H1 (cell line): ENCODE data around the gene AKR1C2. TPM values are rescaled to one million over a fixed set of nuclear protein-coding genes. Genes with fewer than 3 reads are reported as not detected.

Source experiments
- CTCF ChIA-PET: fragments of 300-600 bp; sonication (Branson Sonifier 250); formaldehyde crosslinking; loops from one replicate; lab custom pipeline; 2021; ENCODE audit not compliant: partially characterized antibody; lab: Charles Lee
- POLR2A ChIA-PET: fragments of 300-600 bp; sonication (Branson Sonifier 250); formaldehyde crosslinking; loops from one replicate; lab custom pipeline; 2021; ENCODE audit warnings: inconsistent platforms; ENCODE audit not compliant: partially characterized antibody; lab: Charles Lee
- DNase-seq, 2 experiments: peaks; one replicate each; pipeline versions ENCODE4 v3.0.0 to v3.0.0-alpha.2; 2010 to 2022; ENCODE audit warnings: low spot score in 2 of 2, low read depth in 1 of 2, mixed read lengths in 1 of 2
- FAIRE-seq: peaks from 2 replicates; lab custom pipeline; 2011; peaks lifted over from hg19 to GRCh38; lab: Jason Lieb, UNC
- H2AFZ ChIP-seq: 2 replicates; pipeline ENCODE4 v1.8.1; 2012; ENCODE audit warnings: low read length, inconsistent platforms
- H2AK5ac ChIP-seq: 2 replicates; pipeline ENCODE4 v1.6.1; 2013; ENCODE audit warnings: low read depth, low read length
- H2BK120ac ChIP-seq: replicated peaks from 2 replicates; pipeline ENCODE3; 2013; ENCODE audit warnings: low read depth, low read length, inconsistent platforms
- H2BK12ac ChIP-seq: 2 replicates; pipeline ENCODE4 v1.6.1; 2013; ENCODE audit warnings: low read depth, low read length
- H2BK15ac ChIP-seq: 2 replicates; pipeline ENCODE4 v1.6.1; 2013; ENCODE audit warnings: low read length
- H2BK20ac ChIP-seq: 2 replicates; pipeline ENCODE4 v1.6.1; 2013; ENCODE audit warnings: low read length
- H2BK5ac ChIP-seq: 2 replicates; pipeline ENCODE4 v1.6.1; 2013; ENCODE audit warnings: low read depth, low read length
- H3K14ac ChIP-seq: 2 replicates; pipeline ENCODE4 v1.6.1; 2013; ENCODE audit warnings: inconsistent platforms; ENCODE audit not compliant: insufficient read length
- H3K18ac ChIP-seq: 2 replicates; pipeline ENCODE4 v1.6.1; 2013; ENCODE audit warnings: low read length; ENCODE audit errors: extremely low read depth
- H3K23ac ChIP-seq: 2 replicates; pipeline ENCODE4 v1.6.1; 2013; ENCODE audit warnings: inconsistent platforms; ENCODE audit not compliant: insufficient read length
- H3K23me2 ChIP-seq: 2 replicates; pipeline ENCODE4 v1.6.1; 2013; ENCODE audit warnings: low read depth, low read length
- H3K27ac ChIP-seq: 2 replicates; pipeline ENCODE4 v1.6.1; 2011; ENCODE audit warnings: low read depth, low read length, inconsistent platforms
- H3K27me3 ChIP-seq, 4 experiments: replicated peaks in 1 of 4; 1 replicate in 1 of 4; 2 replicates in 3 of 4; pipeline versions ENCODE4 v1.6.1 to v1.8.1; 2011 to 2013; ENCODE audit warnings: low read length in 3 of 4, mild to moderate bottlenecking in 3 of 4, inconsistent platforms in 2 of 4, mixed read lengths in 2 of 4, moderate library complexity in 1 of 4; ENCODE audit not compliant: control insufficient read depth in 3 of 4, insufficient read depth in 3 of 4; ENCODE audit errors: extremely low read depth in 1 of 4
- H3K36me3 ChIP-seq, 4 experiments: 2 replicates each; pipeline versions ENCODE4 v1.6.1 to v1.8.1; 2011 to 2013; ENCODE audit warnings: mild to moderate bottlenecking in 4 of 4, low read length in 3 of 4, moderate library complexity in 2 of 4, control low read depth in 1 of 4, inconsistent platforms in 1 of 4; ENCODE audit not compliant: insufficient read depth in 4 of 4, control insufficient read depth in 2 of 4
- H3K4ac ChIP-seq: replicated peaks from 2 replicates; pipeline ENCODE3; 2013; ENCODE audit warnings: low read length, low read depth, mixed read lengths, inconsistent platforms; ENCODE audit not compliant: insufficient read length
- H3K4me1 ChIP-seq, 4 experiments: replicated peaks in 1 of 4; 1 replicate in 1 of 4; 2 replicates in 3 of 4; pipeline versions ENCODE4 v1.6.1 to v1.8.1; 2011 to 2013; ENCODE audit warnings: low read length in 3 of 4, inconsistent platforms in 2 of 4, mixed read lengths in 1 of 4; ENCODE audit not compliant: insufficient read depth in 4 of 4, control insufficient read depth in 3 of 4
- H3K4me2 ChIP-seq, 2 experiments: 2 replicates each; pipeline versions ENCODE4 v1.6.1 to v1.8.1; 2011 to 2013; ENCODE audit warnings: low read depth in 2 of 2, low read length in 2 of 2, control low read depth in 1 of 2, inconsistent platforms in 1 of 2, mild to moderate bottlenecking in 1 of 2; ENCODE audit not compliant: insufficient read depth in 1 of 2
- H3K4me3 ChIP-seq, 4 experiments: fragments of 200-600, 300-600 bp in 1 of 4; sonication (generic), shearing (Covaris generic), sonication (Bioruptor Twin) in 1 of 4; 2 replicates each; pipeline versions ENCODE4 v1.5.1 to v1.8.1; 2011 to 2016; ENCODE audit warnings: low read length in 4 of 4, low read depth in 3 of 4, control low read depth in 2 of 4, inconsistent platforms in 2 of 4, mild to moderate bottlenecking in 2 of 4, mixed read lengths in 1 of 4, moderate library complexity in 1 of 4; ENCODE audit not compliant: insufficient read depth in 2 of 4; ENCODE audit errors: extremely low read depth in 1 of 4
- H3K56ac ChIP-seq: replicated peaks from 2 replicates; pipeline ENCODE3; 2013; ENCODE audit warnings: low read depth, mild to moderate bottlenecking, mixed read lengths, low read length, inconsistent platforms; ENCODE audit not compliant: insufficient read length
- H3K79me1 ChIP-seq: 2 replicates; pipeline ENCODE4 v1.6.1; 2013; ENCODE audit warnings: low read depth, low read length, control low read depth
- H3K79me2 ChIP-seq, 2 experiments: 2 replicates each; pipeline versions ENCODE4 v1.6.1 to v1.8.1; 2012 to 2013; ENCODE audit warnings: low read length in 2 of 2, mild to moderate bottlenecking in 2 of 2, inconsistent platforms in 1 of 2; ENCODE audit not compliant: insufficient read depth in 2 of 2, control insufficient read depth in 1 of 2
- H3K9ac ChIP-seq, 4 experiments: replicated peaks in 1 of 4; 1 replicate in 1 of 4; 2 replicates in 3 of 4; pipeline versions ENCODE4 v1.6.1 to v1.8.1; 2011 to 2013; ENCODE audit warnings: low read depth in 3 of 4, low read length in 3 of 4, control low read depth in 2 of 4, mild to moderate bottlenecking in 2 of 4, moderate library complexity in 2 of 4, inconsistent platforms in 1 of 4; ENCODE audit errors: extremely low read depth in 1 of 4
- H3K9me3 ChIP-seq, 2 experiments: 2 replicates each; pipeline versions ENCODE4 v1.6.1 to v1.8.1; 2012 to 2013; ENCODE audit warnings: mild to moderate bottlenecking in 2 of 2, moderate library complexity in 2 of 2, control low read depth in 1 of 2, inconsistent platforms in 1 of 2, low read depth in 1 of 2, low read length in 1 of 2, mixed read lengths in 1 of 2; ENCODE audit not compliant: insufficient read depth in 2 of 2
- H4K20me1 ChIP-seq, 2 experiments: replicated peaks in 1 of 2; 2 replicates each; pipeline versions ENCODE3 to v1.8.1; 2011 to 2013; ENCODE audit warnings: inconsistent platforms in 2 of 2, low read length in 2 of 2, mild to moderate bottlenecking in 1 of 2; ENCODE audit not compliant: insufficient read depth in 2 of 2, control insufficient read depth in 1 of 2
- H4K5ac ChIP-seq: 2 replicates; pipeline ENCODE4 v1.6.1; 2013; ENCODE audit warnings: low read length, low read depth, mixed read lengths, inconsistent platforms; ENCODE audit not compliant: insufficient read length
- H4K8ac ChIP-seq: 2 replicates; pipeline ENCODE4 v1.8.0; 2013; ENCODE audit warnings: mild to moderate bottlenecking, moderate library complexity, low read length, inconsistent platforms; ENCODE audit not compliant: insufficient read depth; ENCODE audit errors: extremely low read depth
- H4K91ac ChIP-seq: replicated peaks from 2 replicates; pipeline ENCODE3; 2013; ENCODE audit warnings: low read length, mixed read lengths, inconsistent platforms; ENCODE audit not compliant: insufficient read length
- CBX8 ChIP-seq: fragments of 300-800, 300-1000 bp; sonication (generic); IDR thresholded peaks from 2 replicates; pipeline ENCODE4 v1.7.1; 2016; ENCODE audit warnings: low read depth, low read length, borderline replicate concordance
- PHF8 ChIP-seq: fragments of 200-600 bp; sonication (generic); conservative IDR thresholded peaks from 2 replicates; pipeline ENCODE4 v1.7.1; 2012; ENCODE audit warnings: low read depth, mild to moderate bottlenecking, inconsistent platforms, low read length, moderate library complexity
- POLR2A ChIP-seq, 2 experiments: IDR thresholded peaks; 1 replicate in 1 of 2; 2 replicates in 1 of 2; pipeline ENCODE4 v1.6.1; 2011; ENCODE audit warnings: low read depth in 2 of 2, low read length in 2 of 2, mild to moderate bottlenecking in 2 of 2; ENCODE audit errors: control extremely low read depth in 1 of 2
- RNF2 ChIP-seq: fragments of 200-900, 300-1000 bp; sonication (generic); IDR thresholded peaks from 2 replicates; pipeline ENCODE4 v1.7.1; 2016; ENCODE audit warnings: borderline replicate concordance, low read depth, mild to moderate bottlenecking, antibody characterized with exemption, low read length; ENCODE audit not compliant: poor library complexity, severe bottlenecking; ENCODE audit errors: missing control alignments
- SIRT6 ChIP-seq: IDR thresholded peaks from one replicate; pipeline ENCODE4 v1.7.1; 2012; ENCODE audit warnings: low read length, inconsistent platforms
- SP4 ChIP-seq: IDR thresholded peaks from 2 replicates; pipeline ENCODE4 v1.6.1; 2012; ENCODE audit warnings: low read length, inconsistent platforms
- SRF ChIP-seq: IDR thresholded peaks from 2 replicates; pipeline ENCODE4 v1.6.1; 2011; ENCODE audit warnings: mild to moderate bottlenecking, low read depth, low read length, moderate library complexity
- whole genome bisulfite sequencing, 2 experiments: shearing (Covaris generic) in 1 of 2; methylation state at CpG; one replicate each; pipeline versions ENCODE4 v1.1.6 to v1.1.7; 2013 to 2015; ENCODE audit warnings: low lambda C conversion rate in 2 of 2, mixed read lengths in 2 of 2, inconsistent platforms in 1 of 2, low coverage in 1 of 2, missing lambda C conversion rate in 1 of 2; ENCODE audit not compliant: insufficient replicate concordance in 2 of 2, insufficient coverage in 1 of 2, insufficient read length in 1 of 2; ENCODE audit errors: extremely low coverage in 1 of 2, missing lambda C conversion rate in 1 of 2; 5-methylcytosine and 5-hydroxymethylcytosine counted together
- polyA plus RNA-seq, 7 experiments: library from polyadenylated mRNA; depleted of rRNA in 3 of 7; stranded (reverse) in 5 of 7; unstranded in 2 of 7; fragments of >200 nt in 5 of 7; fragments of 200-250 nt in 2 of 7; gene quantifications; 1 replicate in 5 of 7; 2 replicates in 1 of 7; 4 replicates in 1 of 7; pipeline versions ENCODE4 v1.2.1 to v1.2.3, GENCODE V29; 2011 to 2013; ENCODE audit warnings: missing spikeins in 2 of 7, mixed read lengths in 2 of 7
- total RNA-seq: library from RNA; stranded (reverse); fragmentation: NEBNext Ultra II Directional; extraction: Animal tissue kit (Norgen Biotek cat#: 25700); gene quantifications from 2 replicates; pipeline ENCODE4 v1.2.1, GENCODE V29; 2021

Gene AKR1C2
- total and polyA plus RNA-seq, 2 of the 8 experiments (the other 6 are each of a cell fraction or from before 2014, with no cell fraction given), result 0.77 to 1.2 TPM

DNA sequence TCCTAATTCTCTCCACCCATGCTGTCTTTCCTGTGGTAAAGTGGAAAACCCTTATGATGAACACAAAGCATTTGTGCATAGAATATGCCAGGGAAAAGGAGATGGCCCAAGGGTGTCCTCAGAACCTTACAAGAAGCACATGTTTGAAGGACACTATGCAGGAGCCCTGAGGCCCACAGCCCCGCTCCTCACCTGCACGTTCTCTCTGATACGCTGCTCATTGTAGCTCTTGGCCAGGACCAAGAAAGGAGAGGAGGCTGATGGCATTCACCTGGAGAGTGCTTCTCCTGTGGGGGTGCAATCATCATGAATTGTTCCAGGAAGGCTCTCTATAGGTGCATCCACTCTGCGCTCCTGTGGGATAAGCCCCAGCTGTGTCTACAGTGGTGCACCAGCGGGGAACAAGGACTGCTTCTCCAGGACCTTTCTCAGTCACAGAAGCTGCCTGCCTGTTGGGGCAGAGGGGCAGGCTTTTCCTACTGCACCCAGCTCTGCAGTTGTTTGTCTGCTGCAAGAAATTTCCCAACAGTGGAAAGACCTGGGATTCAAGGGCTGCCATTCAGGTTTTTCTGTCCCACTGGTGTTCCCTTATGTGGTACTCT, 19.9 kb downstream of the AKR1C2 start:
- ChIA-PET POLR2A (no interaction called here), CTCF (interaction anchor here (1.3 to 5.5 kb wide), 6 partner anchors 18 to 449 kb away, joined by 3 to 86 read pairs (median 6); no protein-coding TSS in a partner anchor)
- Histone ChIP-seq H2BK15ac (no peak overlapping the region), H3K23ac (no peak overlapping the region), H3K9ac (no peak overlapping the region), H2BK12ac (no peak overlapping the region), H3K4me3 (no peak overlapping the region), H4K5ac (no peak overlapping the region), H3K27ac (no peak overlapping the region), H2AK5ac (no peak overlapping the region), H2AFZ (no peak overlapping the region), H3K18ac (no peak overlapping the region), H3K79me1 (no peaks in the 10 kb centered on the region), H3K4ac (no peak overlapping the region), H3K56ac (no peak overlapping the region), H2BK120ac (no peak overlapping the region), H4K91ac (no peak overlapping the region), H3K4me2 (no peak overlapping the region), H2BK5ac (no peak overlapping the region), H3K23me2 (no peaks in the 10 kb centered on the region), H3K4me1 (peaks cover 4 to 7% (median 4%) of the 10 kb centered on the region in 4 experiments; a peak in 6 of 7 replicates), H4K20me1 (no peaks in the 10 kb centered on the region), H3K9me3 (no peaks in the 10 kb centered on the region; a peak in 1 of 4 replicates), H2BK20ac (no peak overlapping the region), H4K8ac (no peak overlapping the region), H3K14ac (no peak overlapping the region), H3K36me3 (no peaks in the 10 kb centered on the region), H3K27me3 (no peaks in the 10 kb centered on the region), H3K79me2 (no peaks in the 10 kb centered on the region)
- DNase-seq, result no peak
- TF ChIP-seq PHF8 (no peak), SIRT6 (no peak), SP4 (no peak), CBX8 (no peak), POLR2A (IDR thresholded peaks at IDR 0.05; ENCODE audit: control extremely low read depth in 1 of 2, low read depth in 2 of 2, low read length in 2 of 2) (no peak), SRF (no peak), RNF2 (no peak)
- WGBS, 2 experiments, result 96% methylated on average over 5 of the region's 5 CpGs; no CpG with 5 or more reads in 1 of the 2 experiments
- FAIRE-seq, result no peak
